Immature natural killer cell (primary cell): Measurements from ENCODE around the gene DONSON. TPM values are rescaled to one million over a fixed set of nuclear protein-coding genes. Genes with fewer than 3 reads are reported as not detected.

ENCODE experiments used
- DNase-seq, 3 donors: peaks; one replicate each; pipeline ENCODE4 v3.0.0; 2022; ENCODE audit warnings: mixed read lengths in 1 of 3
- H3K27ac Mint-ChIP-seq, 6 donors: one replicate each; pipeline ENCODE4 v1.8.0; 2020; ENCODE audit warnings: mixed read lengths in 6 of 6, mild to moderate bottlenecking in 5 of 6, inconsistent platforms in 4 of 6, moderate library complexity in 3 of 6
- H3K27me3 Mint-ChIP-seq, 3 donors: one replicate each; pipeline ENCODE4 v1.8.0; 2020 to 2021; ENCODE audit warnings: low read depth in 3 of 3, mild to moderate bottlenecking in 3 of 3, mixed read lengths in 3 of 3, moderate library complexity in 3 of 3, inconsistent platforms in 1 of 3
- H3K36me3 Mint-ChIP-seq, 3 donors: one replicate each; pipeline ENCODE4 v1.8.0; 2020; ENCODE audit warnings: mixed read lengths in 3 of 3, inconsistent platforms in 2 of 3, mild to moderate bottlenecking in 2 of 3
- H3K4me1 Mint-ChIP-seq, 2 donors: one replicate each; pipeline ENCODE4 v1.8.0; 2020; ENCODE audit warnings: inconsistent platforms in 2 of 2, mild to moderate bottlenecking in 2 of 2, mixed read lengths in 2 of 2, moderate library complexity in 1 of 2
- H3K4me3 Mint-ChIP-seq, 5 donors: one replicate each; pipeline ENCODE4 v1.8.0; 2020; ENCODE audit warnings: mild to moderate bottlenecking in 5 of 5, mixed read lengths in 5 of 5, inconsistent platforms in 3 of 5, moderate library complexity in 3 of 5
- H3K9me3 Mint-ChIP-seq, 6 donors: one replicate each; pipeline ENCODE4 v1.8.0; 2020; ENCODE audit warnings: mild to moderate bottlenecking in 6 of 6, mixed read lengths in 6 of 6, inconsistent platforms in 4 of 6, moderate library complexity in 3 of 6
- polyA plus RNA-seq, 3 donors: library from polyadenylated mRNA; unstranded; fragments of 300-500 nt; fragmentation: Illumina TruSeq; gene quantifications; one replicate each; pipeline ENCODE4 v1.2.3, GENCODE V29; 2021

Gene DONSON
- polyA plus RNA-seq, 3 donors from 2014 or later: 2.3 to 3.7 (median 3.2) TPM

DNA sequence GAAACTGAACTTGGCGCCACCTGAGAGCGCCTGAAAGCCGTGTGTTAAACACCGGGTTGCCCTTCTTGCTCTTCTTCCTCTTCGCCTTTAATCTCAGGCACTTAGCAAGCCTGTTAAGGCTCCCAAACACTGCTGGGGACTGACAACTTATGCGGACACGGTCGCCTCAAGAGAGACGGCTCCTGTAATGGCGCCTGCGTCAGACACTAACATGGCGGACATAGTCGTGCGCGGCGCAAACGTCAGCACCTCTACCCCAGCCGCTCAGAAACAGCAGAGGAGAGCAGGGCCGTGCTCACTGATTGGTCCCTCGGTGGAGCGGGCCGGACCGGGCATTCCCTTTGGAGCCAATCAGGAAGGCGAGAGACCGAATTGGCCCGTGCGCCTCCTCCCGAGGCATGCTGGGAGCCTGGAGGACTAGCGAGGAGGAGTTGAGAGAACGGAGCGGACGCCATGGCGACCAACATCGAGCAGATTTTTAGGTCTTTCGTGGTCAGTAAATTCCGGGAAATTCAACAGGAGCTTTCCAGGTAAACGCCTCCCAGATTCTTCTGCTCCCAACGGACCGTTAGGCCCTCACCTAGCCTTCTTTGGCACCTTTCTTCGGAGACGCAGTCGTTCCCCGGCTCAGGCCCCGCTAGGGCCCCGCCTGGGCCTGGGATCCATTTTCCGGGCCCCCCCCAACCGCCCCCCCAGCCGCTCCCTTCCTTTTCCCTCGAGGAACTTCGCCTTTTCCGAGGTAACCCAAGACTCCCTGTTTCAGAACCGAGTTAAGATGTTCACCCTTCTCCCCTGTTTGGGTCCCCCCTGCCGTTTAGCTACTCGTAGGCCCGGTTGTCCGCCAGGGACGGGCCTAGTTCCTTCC is 45.6 kb downstream of the DONSON start, which contains the start of gene SON:
Gene SON, plus strand, starts transcription at position 399 of the 865 bp plus-strand sequence. Its CDS starts 55 bp downstream, at position 454.
- H3K36me3 Mint-ChIP-seq: peaks cover 0 to 3% (median 0%) of the 10 kb centered on the region in 3 donors
- H3K27me3 Mint-ChIP-seq: peaks cover 10 to 21% (median 17%) of the 10 kb centered on the region in 3 donors
- DNase-seq: peak; percentile 97
- no peaks in the 10 kb centered on the region for H3K9me3 Mint-ChIP-seq
- peak within 1 kb of the TSS; percentile 94 to 100 (median 98) for H3K4me3 Mint-ChIP-seq
- H3K4me1 Mint-ChIP-seq: peaks cover 48 to 58% of the 10 kb centered on the region in 2 donors
- peak within 1 kb of the TSS; percentile 99 to 100 (median 100) for H3K27ac Mint-ChIP-seq

DNA sequence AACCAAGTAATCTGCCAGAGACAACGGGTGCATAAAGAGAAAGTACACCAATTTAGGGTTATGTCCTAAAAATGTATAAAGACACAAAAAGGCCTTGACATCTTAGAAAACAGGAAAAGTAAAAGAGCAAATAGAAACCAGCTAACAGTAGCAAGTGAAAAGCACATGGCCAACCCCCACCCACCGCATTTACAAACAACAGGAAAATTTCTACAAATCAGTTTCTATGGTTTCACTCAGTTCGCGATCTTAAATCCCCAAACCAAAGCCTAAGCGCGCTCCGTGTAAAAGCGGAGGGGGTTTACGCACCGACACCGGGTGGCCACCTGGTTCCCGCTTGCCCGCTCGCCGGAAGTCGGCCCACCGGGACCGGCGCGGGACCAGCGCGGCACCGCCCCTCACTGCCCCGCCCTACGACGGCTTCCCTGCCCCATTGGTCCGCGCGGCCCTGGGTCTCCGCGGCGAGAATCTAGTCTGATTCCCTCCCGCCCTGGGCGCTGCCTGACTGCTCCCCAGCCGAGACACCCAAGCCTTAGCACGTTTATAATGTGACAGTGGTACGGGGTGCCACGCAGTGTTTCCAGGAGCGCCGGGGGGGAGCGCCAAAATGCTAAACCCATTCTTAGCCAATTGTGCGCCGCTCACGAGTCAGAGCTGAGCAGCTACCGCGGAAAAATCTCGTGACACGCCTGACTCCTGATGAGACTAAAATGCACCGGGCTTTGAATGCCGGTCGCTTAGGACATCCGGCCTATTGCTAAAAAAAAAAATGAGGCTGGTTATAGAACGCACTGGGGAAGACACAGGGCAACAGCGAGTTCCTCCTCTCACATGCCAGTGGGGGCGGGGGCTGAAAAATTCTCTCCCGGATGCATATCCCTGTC is 46.5 kb downstream of the DONSON start, which contains the start of gene GART:
Gene GART, minus strand, starts transcription at position 362 of the 884 bp plus-strand sequence. CDS start 2,802 bp downstream, outside the sequence.
- Mint-ChIP-seq H3K4me3 (peak within 1 kb of the TSS; percentile 94 to 100 (median 98)), H3K27ac (peak within 1 kb of the TSS; percentile 99 to 100 (median 100)), H3K27me3 (peaks cover 10 to 21% (median 17%) of the 10 kb centered on the region in 3 donors), H3K36me3 (peaks cover 7 to 11% (median 8%) of the 10 kb centered on the region in 3 donors), H3K4me1 (peaks cover 48 to 65% of the 10 kb centered on the region in 2 donors), H3K9me3 (no peaks in the 10 kb centered on the region)
- DNase-seq: peak; percentile 78 to 80 (median 78)

DNA sequence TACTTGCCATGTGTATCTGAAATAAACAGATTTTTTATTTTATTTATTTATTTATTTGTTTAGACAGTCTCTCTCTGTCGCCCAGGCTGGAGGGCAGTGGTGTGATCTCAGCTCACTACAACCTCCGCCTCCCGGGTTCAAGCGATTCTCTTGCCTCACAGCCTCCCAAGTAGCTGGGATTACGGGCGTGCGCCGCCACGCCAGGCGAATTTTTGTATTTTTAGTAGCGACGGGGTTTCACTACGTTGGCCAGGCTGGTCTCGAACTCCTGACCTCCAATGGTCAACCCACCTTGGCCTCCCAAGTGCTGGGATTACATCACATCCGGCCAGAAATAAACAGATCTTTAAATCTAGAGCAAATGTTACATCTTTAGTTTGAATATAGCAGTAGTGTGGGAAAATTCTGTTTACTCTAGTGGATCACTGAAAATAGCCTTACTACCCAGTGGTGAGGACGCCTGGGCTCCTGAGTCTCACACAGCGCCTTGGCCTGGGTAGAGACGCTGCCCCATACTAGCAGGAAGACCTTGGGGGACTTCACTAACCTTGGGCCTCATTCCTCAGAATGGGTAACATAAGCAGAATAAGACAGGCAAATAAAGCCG is 47.3 kb downstream of the DONSON start:
- peak in 2 of 3 donors; percentile 18 to 19 for DNase-seq

DNA sequence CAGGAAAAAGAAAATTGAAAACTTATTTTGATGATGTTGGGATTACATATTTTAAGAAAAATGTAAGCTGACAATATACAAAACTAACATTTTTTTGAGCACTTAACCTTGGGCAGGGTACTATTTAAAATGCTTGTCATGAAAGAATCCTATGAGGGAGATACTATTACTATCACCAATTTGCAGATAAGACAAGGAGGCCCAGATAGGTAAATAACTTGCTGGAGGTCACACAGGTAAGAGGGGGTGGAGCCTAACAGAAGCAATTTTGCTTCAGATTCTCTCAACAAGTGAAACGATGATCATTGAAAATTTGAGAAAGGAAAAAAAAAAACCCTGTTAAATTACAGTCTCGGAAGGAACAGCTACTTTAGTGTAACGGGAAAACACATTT is 47.8 kb downstream of the DONSON start:
- no peak for DNase-seq
- H3K9me3 Mint-ChIP-seq: no peaks in the 10 kb centered on the region

More for the DNA sequence above, 47.3 kb downstream of the DONSON start:
- H3K9me3 Mint-ChIP-seq: no peaks in the 10 kb centered on the region
- peak overlapping the region; percentile 99 to 100 (median 100) for H3K27ac Mint-ChIP-seq
- H3K27me3 Mint-ChIP-seq: peaks cover 10 to 21% (median 17%) of the 10 kb centered on the region in 3 donors
- peaks cover 10 to 19% (median 16%) of the 10 kb centered on the region in 3 donors for H3K36me3 Mint-ChIP-seq
- peaks cover 48 to 58% of the 10 kb centered on the region in 2 donors for H3K4me1 Mint-ChIP-seq
- peak overlapping the region; percentile 94 to 100 (median 98) for H3K4me3 Mint-ChIP-seq

DNA sequence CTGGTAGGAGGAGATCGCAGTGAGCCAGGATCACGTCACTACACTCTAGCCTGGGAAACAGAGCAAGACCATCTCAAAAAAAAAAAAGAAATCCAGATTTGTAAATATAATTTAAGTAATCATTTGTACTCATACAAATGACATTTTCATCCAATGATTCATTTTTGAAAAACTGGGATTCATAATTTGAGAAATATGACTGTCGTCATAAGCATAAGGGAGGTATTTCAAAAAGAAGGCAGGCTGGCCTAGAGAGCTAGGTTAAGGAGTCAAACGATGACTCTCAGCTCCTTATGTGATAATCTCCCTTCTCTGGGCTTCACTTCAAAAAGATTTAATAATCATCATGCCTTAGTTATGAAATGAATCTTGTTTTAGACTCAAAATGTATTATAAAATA is 48.9 kb downstream of the DONSON start:
- peak overlapping the region in 2 of 6 donors; percentile 47 to 99 for H3K27ac Mint-ChIP-seq
- peaks cover 10 to 21% (median 17%) of the 10 kb centered on the region in 3 donors for H3K27me3 Mint-ChIP-seq
- H3K36me3 Mint-ChIP-seq: peaks cover 15 to 24% (median 18%) of the 10 kb centered on the region in 3 donors
- H3K4me1 Mint-ChIP-seq: peaks cover 34 to 42% of the 10 kb centered on the region in 2 donors
- DNase-seq: no peak
- H3K4me3 Mint-ChIP-seq: no peak overlapping the region
- H3K9me3 Mint-ChIP-seq: no peaks in the 10 kb centered on the region

More for the DNA sequence above, 47.8 kb downstream of the DONSON start:
- Mint-ChIP-seq H3K4me3 (peak overlapping the region; percentile 60 to 98 (median 63)), H3K4me1 (peaks cover 44 to 53% of the 10 kb centered on the region in 2 donors), H3K27ac (peak overlapping the region; percentile 89 to 99 (median 90)), H3K27me3 (peaks cover 10 to 21% (median 17%) of the 10 kb centered on the region in 3 donors), H3K36me3 (peaks cover 10 to 16% (median 16%) of the 10 kb centered on the region in 3 donors)

DNA sequence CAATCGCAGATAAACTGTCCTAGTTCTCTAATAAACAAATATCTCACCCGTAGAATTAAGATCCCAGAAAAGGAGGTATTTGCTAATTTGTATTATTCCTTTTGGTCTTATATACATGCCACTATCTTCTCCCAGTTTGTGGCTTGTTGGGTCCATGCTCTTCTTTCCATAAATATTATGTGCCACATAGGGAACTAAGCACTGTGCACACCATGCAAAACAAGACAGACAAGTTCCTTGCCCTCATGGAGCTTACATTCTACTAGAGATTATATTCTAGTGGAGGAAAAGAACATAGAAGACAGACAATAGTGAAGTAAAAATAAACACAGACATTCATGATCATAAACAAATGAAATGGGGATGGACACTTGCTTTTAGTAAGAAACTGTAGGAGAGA is 51.3 kb downstream of the DONSON start:
- peaks cover 17 to 28% of the 10 kb centered on the region in 2 donors for H3K4me1 Mint-ChIP-seq
- H3K36me3 Mint-ChIP-seq: peaks cover 22 to 40% (median 27%) of the 10 kb centered on the region in 3 donors
- DNase-seq: no peak
- no peak overlapping the region for H3K4me3 Mint-ChIP-seq
- peaks cover 0 to 7% (median 5%) of the 10 kb centered on the region in 3 donors for H3K27me3 Mint-ChIP-seq
- H3K27ac Mint-ChIP-seq: no peak overlapping the region
- H3K9me3 Mint-ChIP-seq: no peaks in the 10 kb centered on the region

DNA sequence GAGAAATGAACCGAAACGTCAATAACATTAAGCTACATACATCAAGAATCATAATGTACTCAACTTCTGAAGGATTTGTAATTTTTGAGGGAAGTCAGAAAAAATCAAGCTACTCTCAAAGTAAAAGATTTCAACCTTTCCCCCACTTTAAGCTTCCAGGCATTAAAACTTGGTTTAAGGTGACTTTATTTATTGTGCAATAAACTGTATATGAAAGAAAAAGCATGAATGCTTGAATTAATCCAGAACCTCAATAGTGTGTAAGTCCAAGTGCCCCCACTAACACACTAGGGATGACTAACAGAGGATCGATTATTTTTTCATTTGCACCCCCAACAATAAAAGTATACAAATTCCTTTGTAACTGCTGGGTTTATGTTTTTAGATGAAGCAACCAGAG is 57.5 kb downstream of the DONSON start:
- no peaks in the 10 kb centered on the region for H3K4me1 Mint-ChIP-seq

More for the DNA sequence above, 57.5 kb downstream of the DONSON start:
- no peaks in the 10 kb centered on the region for H3K9me3 Mint-ChIP-seq
- H3K27me3 Mint-ChIP-seq: no peaks in the 10 kb centered on the region
- no peak overlapping the region for H3K27ac Mint-ChIP-seq
- H3K4me3 Mint-ChIP-seq: no peak overlapping the region
- no peak for DNase-seq
- H3K36me3 Mint-ChIP-seq: peaks cover 28 to 64% (median 42%) of the 10 kb centered on the region in 3 donors

Other genes starting within 250 kb of the DONSON start
- 1 to 10 TPM in 1 of 3 donors, under 1 TPM in 2; 0.35 to 2.0 (median 0.77) TPM for gene IFNGR2, start 185.3 kb downstream of the DONSON start, polyA plus RNA-seq
- 10 to 100 TPM; 44.2 to 58.4 (median 56.4) TPM for gene TMEM50B, start 108.7 kb downstream of the DONSON start, polyA plus RNA-seq
- under 1 TPM in 1 of 3 donors, not detected in 2; 1.00 TPM for gene DNAJC28, start 97.0 kb downstream of the DONSON start, polyA plus RNA-seq
- gene GART, start 46.6 kb downstream of the DONSON start, polyA plus RNA-seq: 10 to 100 TPM; 26.4 to 43.8 (median 36.3) TPM
- gene SON, start 45.6 kb downstream of the DONSON start, polyA plus RNA-seq: 100 to 1,000 TPM; 249 to 673 (median 267) TPM
- gene CRYZL1, start 53.1 kb upstream of the DONSON start, polyA plus RNA-seq: 10 to 100 TPM; 28.8 to 50.2 (median 29.6) TPM
- gene ITSN1, start 53.8 kb upstream of the DONSON start, polyA plus RNA-seq: under 1 TPM in 2 of 3 donors, not detected in 1; 0.50 to 0.57 TPM